Activated B cell treated with CpG ODN at 0.5 μM for 24 hours (primary cell): Measurements from ENCODE around the gene USP46. TPM values are rescaled to one million over a fixed set of nuclear protein-coding genes. Genes with fewer than 3 reads are reported as not detected.

ENCODE experiments used
- ATAC-seq: fragments of 200-7000 bp; cut with Tn5 transposase; one replicate; pipeline ENCODE4 v1.10.0; 2021; ENCODE audit warnings: low read depth, mild to moderate bottlenecking, moderate library complexity
- CTCF ChIA-PET: fragments of 350-600 bp; sonication (Branson Sonifier 250); formaldehyde crosslinking; loops from one replicate; lab custom pipeline; 2021; ENCODE audit warnings: antibody characterized with exemption; lab: Charles Lee
- POLR2A ChIA-PET: fragments of 350-600 bp; sonication (Branson Sonifier 250); formaldehyde crosslinking; loops from one replicate; lab custom pipeline; 2021; ENCODE audit warnings: antibody characterized with exemption; lab: Charles Lee
- DNase-seq: peaks from one replicate; pipeline ENCODE4 v3.0.0; 2022
- H3K27ac Mint-ChIP-seq: one replicate; pipeline ENCODE4 v1.8.0; 2020; ENCODE audit warnings: mixed read lengths
- H3K27me3 Mint-ChIP-seq: one replicate; pipeline ENCODE4 v1.8.0; 2021; ENCODE audit warnings: mixed read lengths
- H3K36me3 Mint-ChIP-seq: one replicate; pipeline ENCODE4 v1.8.0; 2021; ENCODE audit warnings: low read depth, mixed read lengths
- H3K4me1 Mint-ChIP-seq: one replicate; pipeline ENCODE4 v1.8.0; 2021; ENCODE audit warnings: mixed read lengths
- H3K4me3 Mint-ChIP-seq: one replicate; pipeline ENCODE4 v1.8.0; 2020; ENCODE audit warnings: mild to moderate bottlenecking, mixed read lengths
- H3K9me3 Mint-ChIP-seq: one replicate; pipeline ENCODE4 v1.8.0; 2020; ENCODE audit warnings: mixed read lengths
- intact Hi-C: fragments of 100-400 bp; cut with micrococcal nuclease; formaldehyde crosslinking; loops from one replicate; pipeline ENCODE4 v1.15.1; 2024
- total RNA-seq: library from RNA; stranded (reverse); gene quantifications from 2 replicates; pipeline ENCODE4 v1.2.3, GENCODE V29; 2022
- TF ChIP-seq, protein P1 (sequence below): fragments of 200-600 bp; IDR thresholded peaks from one replicate; pipeline ENCODE4 v1.8.0; 2022; ENCODE audit warnings: antibody characterized with exemption, mild to moderate bottlenecking

Gene USP46, protein sequence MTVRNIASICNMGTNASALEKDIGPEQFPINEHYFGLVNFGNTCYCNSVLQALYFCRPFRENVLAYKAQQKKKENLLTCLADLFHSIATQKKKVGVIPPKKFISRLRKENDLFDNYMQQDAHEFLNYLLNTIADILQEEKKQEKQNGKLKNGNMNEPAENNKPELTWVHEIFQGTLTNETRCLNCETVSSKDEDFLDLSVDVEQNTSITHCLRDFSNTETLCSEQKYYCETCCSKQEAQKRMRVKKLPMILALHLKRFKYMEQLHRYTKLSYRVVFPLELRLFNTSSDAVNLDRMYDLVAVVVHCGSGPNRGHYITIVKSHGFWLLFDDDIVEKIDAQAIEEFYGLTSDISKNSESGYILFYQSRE
- 12.6 and 13.3 TPM in 2 replicates for total RNA-seq

DNA sequence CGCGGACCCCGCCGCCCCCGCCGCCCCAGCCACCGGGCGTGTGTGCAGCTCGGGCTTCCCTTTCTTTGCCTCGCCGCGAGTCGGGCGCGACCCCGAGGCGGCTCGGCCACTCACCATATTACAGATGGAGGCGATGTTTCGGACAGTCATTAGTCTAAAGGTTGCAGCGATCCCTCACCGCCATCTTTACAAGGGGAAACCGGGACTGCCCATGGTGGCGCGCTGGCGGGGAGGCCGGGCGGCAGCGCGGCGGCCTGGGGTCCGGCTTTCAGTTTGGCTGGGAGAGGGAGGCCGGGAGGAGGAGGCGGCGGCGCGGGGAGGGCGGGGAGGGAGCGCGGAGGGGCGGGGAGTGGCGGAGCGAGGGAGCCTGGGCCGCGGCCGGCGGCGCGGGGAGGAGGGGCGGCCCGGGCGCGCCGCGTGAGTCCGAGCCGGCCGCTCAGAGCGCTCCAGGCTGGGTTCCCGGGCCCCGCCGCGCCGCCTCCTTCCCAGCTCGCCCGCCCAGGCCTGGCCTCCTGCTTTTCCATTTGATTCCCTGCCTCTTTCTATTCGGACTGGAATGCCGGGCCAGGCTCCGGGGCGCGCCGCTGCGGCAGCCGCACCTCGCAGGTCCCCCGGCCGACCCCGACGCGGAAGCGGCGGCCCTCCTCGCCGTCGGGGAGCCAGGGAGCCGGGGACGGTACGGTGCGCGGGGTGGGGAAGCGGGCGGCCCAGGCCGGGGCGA, at the start of gene USP46:
Gene USP46 (minus strand): TSS at position 301 of the 721 bp plus-strand sequence. CDS start 151 bp downstream, at position 150.
- no peaks in the 10 kb centered on the region for H3K9me3 Mint-ChIP-seq
- peak within 1 kb of the TSS; percentile 76 for H3K27ac Mint-ChIP-seq
- POLR2A ChIA-PET = interaction anchor here (0.7 to 6.7 kb wide), 4 partner anchors 42 to 152 kb away, joined by 4 to 69 read pairs (median 9); no protein-coding TSS in a partner anchor
- intact Hi-C loops = loop anchor here (1.0 to 2.0 kb wide), 3 partner anchors 53 to 204 kb away; partner anchors contain the start of gene RASL11B
- H3K27me3 Mint-ChIP-seq = no peaks in the 10 kb centered on the region
- peak; percentile 87 for ATAC-seq
- CTCF ChIA-PET = no interaction called here
- peaks cover 8% of the 10 kb centered on the region for H3K36me3 Mint-ChIP-seq
- peak within 1 kb of the TSS; percentile 88 for H3K4me3 Mint-ChIP-seq
- DNase-seq = peak; percentile 62
- TF ChIP-seq, protein P1, sequence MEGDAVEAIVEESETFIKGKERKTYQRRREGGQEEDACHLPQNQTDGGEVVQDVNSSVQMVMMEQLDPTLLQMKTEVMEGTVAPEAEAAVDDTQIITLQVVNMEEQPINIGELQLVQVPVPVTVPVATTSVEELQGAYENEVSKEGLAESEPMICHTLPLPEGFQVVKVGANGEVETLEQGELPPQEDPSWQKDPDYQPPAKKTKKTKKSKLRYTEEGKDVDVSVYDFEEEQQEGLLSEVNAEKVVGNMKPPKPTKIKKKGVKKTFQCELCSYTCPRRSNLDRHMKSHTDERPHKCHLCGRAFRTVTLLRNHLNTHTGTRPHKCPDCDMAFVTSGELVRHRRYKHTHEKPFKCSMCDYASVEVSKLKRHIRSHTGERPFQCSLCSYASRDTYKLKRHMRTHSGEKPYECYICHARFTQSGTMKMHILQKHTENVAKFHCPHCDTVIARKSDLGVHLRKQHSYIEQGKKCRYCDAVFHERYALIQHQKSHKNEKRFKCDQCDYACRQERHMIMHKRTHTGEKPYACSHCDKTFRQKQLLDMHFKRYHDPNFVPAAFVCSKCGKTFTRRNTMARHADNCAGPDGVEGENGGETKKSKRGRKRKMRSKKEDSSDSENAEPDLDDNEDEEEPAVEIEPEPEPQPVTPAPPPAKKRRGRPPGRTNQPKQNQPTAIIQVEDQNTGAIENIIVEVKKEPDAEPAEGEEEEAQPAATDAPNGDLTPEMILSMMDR = no peak
- peaks cover 19% of the 10 kb centered on the region for H3K4me1 Mint-ChIP-seq

DNA sequence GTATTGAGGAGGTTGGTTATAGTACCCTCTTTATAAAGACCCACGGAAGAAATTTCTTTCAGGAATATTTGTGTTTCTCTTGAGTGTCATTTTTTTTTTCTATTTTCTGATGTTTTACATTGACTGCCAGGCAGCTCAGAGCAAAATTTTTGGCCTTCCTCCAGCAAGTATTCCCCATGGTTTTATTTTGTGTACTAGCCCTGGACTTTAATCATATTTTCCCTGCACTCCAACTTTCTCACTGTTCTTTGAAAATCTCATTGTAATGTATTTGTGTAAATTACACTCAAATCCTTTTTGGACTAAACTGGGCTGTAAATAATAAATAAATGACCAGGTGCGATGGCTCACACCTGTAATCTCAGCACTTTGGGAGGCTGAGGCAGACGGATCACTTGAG, 45.6 kb upstream of the USP46 start:
- TF ChIP-seq, protein P1 = no peak
- no peak overlapping the region for H3K27ac Mint-ChIP-seq
- ATAC-seq (no peak), DNase-seq (no peak)
- intact Hi-C loops = no loop called here
- no peaks in the 10 kb centered on the region for H3K9me3 Mint-ChIP-seq
- peaks cover 22% of the 10 kb centered on the region for H3K4me1 Mint-ChIP-seq
- POLR2A ChIA-PET = interaction anchor here (1.1 kb wide), 1 partner anchor 8 kb away, joined by 7 read pairs; no protein-coding TSS in a partner anchor
- H3K27me3 Mint-ChIP-seq = peaks cover 2% of the 10 kb centered on the region
- H3K4me3 Mint-ChIP-seq = no peak overlapping the region
- no peaks in the 10 kb centered on the region for H3K36me3 Mint-ChIP-seq
- CTCF ChIA-PET = no interaction called here

DNA sequence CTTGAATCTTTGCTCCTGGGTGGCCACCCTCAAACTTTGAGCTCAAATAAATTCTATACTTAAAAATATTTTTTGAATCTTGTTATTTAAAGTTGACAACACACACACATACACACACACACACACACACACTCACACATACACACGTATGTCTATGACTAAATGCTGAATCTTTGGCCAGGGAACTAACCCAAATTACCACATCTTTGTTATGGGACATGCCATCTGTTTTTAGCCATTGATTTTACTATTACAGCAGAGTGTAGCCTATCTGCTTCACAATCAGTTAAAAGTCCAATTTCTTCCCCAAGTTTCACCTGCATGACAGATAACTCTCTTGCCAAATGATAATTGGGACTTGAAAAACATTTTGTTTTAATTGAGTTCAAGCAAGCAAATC, 45.0 kb upstream of the USP46 start:
- Mint-ChIP-seq H3K9me3 (no peaks in the 10 kb centered on the region), H3K27me3 (peaks cover 2% of the 10 kb centered on the region), H3K4me3 (no peak overlapping the region), H3K27ac (no peak overlapping the region), H3K4me1 (peaks cover 17% of the 10 kb centered on the region), H3K36me3 (no peaks in the 10 kb centered on the region)
- ChIA-PET POLR2A (interaction anchor here (1.1 kb wide), 1 partner anchor 8 kb away, joined by 7 read pairs; no protein-coding TSS in a partner anchor), CTCF (no interaction called here)
- TF ChIP-seq, protein P1 = no peak
- no peak for DNase-seq
- no peak for ATAC-seq
- intact Hi-C loops = no loop called here

DNA sequence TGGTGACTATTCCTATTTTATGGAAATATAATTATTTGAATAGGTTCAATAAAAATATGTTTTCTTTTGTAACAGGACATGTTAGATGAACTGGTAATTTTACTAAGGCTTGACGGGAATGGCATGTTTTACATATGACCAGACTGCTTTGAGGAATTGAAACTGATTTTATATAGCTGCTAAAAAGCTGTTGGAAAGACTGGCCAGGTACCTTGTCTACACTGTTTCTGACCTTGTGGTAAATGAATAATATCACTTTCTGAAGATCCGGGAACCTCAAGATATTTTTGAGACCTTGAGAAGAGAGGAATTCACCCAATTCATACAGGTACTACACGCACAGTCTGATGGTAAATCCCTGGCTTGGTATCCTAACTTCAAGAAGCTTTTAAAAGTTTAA, 42.1 kb upstream of the USP46 start:
- DNase-seq (no peak), ATAC-seq (peak; percentile 79)
- TF ChIP-seq, protein P1 = no peak
- peak overlapping the region; percentile 63 for H3K27ac Mint-ChIP-seq
- no peaks in the 10 kb centered on the region for H3K9me3 Mint-ChIP-seq
- ChIA-PET POLR2A (interaction anchor here (0.7 to 2.2 kb wide), 7 partner anchors 11 to 858 kb away, joined by 3 to 48 read pairs (median 7); partner anchors contain the start of gene DCUN1D4), CTCF (interaction anchor here (0.8 to 1.1 kb wide), 2 partner anchors 11 to 152 kb away, joined by 3 to 4 read pairs; no protein-coding TSS in a partner anchor)
- no peak overlapping the region for H3K4me3 Mint-ChIP-seq
- H3K4me1 Mint-ChIP-seq = peaks cover 18% of the 10 kb centered on the region
- peaks cover 2% of the 10 kb centered on the region for H3K27me3 Mint-ChIP-seq
- intact Hi-C loops = loop anchor here (1.0 to 2.0 kb wide), 3 partner anchors 11 to 40 kb away; no protein-coding TSS in a partner anchor
- no peaks in the 10 kb centered on the region for H3K36me3 Mint-ChIP-seq
